Endometrium (tissue), 2 donors: ENCODE data around the gene KCNQ1OT1.

ENCODE experiments used
- FAIRE-seq: peaks from 2 replicates; lab custom pipeline; 2012; peaks lifted over from hg19 to GRCh38; lab: Jason Lieb, UNC
- donor health status: control.
- donor health status: control.

KCNQ1OT1 gene

DNA sequence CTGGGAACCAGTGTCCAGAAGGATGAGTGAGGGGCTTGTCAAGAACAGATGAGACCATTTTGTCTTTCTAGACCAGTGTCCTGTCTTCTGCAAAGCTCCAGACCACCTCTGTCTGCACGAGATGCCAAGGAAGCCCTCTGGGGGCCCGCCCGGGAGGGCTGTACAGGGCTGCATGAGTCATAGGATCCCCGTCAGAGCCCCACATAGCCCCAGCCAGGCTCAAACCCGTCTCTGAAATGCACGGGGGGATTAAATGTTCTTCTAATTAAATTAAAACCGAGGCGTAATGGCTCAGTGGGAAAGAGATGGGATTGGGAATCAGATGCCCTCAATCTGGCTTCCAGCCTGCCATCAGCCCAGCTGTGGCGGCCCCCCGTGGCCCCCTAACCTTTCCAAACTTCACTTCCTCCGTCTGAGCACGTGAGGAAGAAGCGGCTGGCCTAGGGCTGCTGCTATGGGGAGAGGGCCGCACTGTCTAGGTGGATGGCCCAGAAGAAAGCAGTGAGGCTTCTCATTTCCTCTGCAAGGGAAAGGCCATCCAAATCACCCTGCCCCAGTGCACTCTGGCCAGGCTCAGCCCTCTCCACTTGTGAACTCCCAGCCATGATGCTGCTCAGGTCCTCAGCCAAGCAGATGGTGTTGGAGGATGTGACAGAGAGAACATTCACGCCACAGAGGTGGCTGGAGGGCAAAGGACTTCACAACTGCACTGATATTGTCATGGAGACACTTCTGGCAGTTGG, 32.8 kb downstream of the KCNQ1OT1 start:
- no peak for FAIRE-seq

DNA sequence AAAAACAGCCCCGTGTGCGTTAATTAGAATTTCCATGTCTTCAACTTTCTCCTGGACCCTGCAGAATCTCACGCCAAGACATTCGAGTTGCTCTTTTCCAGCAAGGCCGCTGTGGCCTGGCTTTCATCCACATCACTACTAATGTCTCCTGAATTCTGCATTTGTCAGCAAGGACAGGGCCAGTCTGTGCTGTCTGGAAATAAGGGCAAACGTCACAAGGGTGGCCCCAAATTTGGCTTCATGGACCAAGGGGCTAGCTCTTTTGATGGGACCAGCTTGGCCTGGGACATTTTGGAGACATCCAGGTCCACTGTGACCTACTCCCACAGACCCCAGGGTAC, 33.4 kb downstream of the KCNQ1OT1 start:
- no peak for FAIRE-seq

DNA sequence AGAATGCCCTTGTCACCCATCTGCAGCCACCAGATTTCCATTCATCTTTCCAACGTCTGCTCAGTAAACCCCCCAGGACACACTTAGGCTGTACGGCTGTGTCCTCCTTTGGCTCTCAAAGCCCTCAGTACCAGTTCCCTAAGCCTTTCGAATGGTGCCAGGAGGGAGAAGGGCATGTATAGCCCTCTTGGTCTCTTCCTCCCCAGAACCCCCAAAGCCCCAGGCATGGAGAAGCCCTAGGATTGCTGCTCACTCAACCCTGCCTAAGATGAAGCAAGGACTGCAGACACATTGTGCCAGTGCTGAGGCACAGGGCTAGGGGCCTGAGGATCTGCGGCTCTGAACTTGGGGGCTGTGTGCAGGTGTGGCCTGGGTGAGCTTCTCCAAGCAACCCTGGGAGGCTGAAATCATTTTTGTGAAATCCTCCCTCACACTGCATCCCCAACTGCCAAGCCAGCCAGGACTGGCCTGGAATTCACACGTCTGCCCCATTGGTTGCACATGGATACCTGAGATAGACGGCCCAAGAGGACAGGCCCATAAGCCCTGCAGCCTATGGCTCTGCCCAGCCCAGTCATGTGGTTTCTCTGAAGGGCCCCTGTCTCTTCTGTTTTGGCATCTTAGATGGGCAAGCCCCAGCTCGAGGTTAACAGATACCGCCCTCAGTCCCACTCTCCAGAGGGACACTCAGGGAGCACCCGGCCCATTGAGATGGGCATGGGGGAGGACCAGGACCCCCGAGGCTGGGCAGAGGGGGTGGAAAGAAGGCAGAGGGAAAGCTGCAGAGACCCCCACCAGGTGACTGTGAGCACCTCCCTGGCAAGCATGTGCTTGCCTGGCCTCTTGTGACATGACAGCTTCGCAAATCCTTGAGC, 34.0 kb downstream of the KCNQ1OT1 start:
- no peak for FAIRE-seq

DNA sequence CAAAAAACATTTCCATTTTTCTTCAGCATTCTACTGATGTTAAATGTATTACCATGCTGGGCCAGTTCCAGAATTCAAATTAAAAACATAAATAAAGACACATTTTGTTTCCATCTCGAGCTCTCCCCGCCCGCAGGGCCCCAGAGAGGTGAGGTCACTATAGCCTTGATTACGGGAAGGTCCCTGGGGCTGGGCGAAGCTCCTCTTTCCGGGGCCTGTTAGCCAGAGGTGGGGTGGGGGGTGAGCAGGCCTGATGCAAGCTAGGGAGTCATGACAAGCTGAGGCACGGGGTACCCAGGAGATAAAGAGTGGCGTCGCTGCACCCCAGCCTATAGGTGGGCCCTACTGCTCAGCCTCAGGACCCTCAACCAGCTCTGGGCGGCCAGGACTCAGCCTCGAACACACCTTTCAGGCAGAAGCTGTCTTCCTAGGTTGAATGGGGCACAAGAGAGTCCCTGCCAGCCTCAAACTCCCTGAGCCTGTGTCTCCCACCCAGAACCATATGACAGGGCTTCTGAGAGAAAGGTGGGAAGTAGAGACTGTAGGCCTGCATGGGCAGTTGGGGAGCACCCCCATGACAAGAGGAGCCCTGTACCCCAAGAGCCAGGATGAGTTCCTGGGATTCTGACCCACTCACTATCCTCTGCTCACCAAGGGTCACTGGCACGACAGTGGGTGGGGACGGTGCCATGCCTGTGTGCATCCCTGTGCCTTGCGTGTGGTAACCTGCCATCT, 34.8 kb downstream of the KCNQ1OT1 start:
- FAIRE-seq = no peak

DNA sequence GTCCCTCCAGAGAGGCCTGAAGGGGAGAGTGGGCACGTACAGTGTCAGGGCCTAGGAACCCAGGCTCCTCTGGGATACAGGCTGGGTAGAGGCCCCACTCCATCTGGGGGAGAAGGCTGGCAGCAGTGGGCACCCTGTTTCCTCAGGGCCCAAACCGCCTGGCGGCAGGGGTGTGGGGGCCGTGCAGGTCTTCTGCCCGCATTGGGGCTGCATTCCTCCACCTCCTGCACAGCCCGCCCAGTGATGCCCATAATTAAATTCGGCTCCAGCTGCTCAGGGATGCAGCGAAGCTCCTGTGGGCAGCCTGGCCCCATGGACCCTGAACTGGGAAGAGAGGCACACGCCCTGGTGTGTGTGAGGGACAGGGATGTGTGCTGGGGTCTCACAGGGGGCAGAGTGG, 35.4 kb downstream of the KCNQ1OT1 start:
- FAIRE-seq = no peak

DNA sequence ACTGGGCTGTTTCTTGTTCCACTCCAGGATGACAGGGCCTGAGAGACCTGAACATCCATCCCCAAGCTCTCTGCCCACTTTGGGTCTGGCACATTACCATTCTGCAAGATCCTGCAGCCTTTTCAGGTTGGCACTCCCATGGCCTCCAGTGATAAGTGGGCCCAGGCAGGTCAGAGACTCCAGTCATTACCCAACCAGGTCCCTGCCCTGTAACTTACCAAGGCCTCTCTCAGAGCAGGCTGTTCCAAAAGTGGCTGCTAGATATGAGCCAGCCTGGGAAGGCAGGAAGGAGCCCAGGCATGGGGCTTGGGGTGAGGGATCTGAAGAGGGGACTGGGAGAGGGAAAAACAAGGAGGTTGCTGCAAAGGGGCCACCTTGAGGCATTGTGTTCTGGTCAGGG, 35.9 kb downstream of the KCNQ1OT1 start:
- no peak for FAIRE-seq

DNA sequence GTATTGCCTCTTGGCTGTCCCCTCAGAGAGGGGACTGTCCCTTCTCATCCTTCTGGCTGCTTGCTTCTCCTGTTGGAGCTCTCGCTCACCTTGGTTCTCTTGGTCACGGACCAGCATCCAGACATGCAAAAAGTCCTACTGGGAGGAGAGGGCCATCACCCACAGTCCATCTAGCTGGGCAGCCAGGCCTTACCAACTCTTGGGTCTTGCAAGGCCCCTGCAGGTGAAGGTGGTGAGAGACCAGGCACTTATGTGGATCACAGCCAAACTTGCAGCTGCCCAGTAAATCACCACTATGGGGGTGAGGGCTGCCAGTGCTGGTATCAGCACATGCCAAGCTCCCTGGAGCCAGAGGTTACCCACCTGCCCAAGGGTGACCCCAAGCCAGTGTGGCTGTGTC, 36.3 kb downstream of the KCNQ1OT1 start:
- FAIRE-seq = no peak

DNA sequence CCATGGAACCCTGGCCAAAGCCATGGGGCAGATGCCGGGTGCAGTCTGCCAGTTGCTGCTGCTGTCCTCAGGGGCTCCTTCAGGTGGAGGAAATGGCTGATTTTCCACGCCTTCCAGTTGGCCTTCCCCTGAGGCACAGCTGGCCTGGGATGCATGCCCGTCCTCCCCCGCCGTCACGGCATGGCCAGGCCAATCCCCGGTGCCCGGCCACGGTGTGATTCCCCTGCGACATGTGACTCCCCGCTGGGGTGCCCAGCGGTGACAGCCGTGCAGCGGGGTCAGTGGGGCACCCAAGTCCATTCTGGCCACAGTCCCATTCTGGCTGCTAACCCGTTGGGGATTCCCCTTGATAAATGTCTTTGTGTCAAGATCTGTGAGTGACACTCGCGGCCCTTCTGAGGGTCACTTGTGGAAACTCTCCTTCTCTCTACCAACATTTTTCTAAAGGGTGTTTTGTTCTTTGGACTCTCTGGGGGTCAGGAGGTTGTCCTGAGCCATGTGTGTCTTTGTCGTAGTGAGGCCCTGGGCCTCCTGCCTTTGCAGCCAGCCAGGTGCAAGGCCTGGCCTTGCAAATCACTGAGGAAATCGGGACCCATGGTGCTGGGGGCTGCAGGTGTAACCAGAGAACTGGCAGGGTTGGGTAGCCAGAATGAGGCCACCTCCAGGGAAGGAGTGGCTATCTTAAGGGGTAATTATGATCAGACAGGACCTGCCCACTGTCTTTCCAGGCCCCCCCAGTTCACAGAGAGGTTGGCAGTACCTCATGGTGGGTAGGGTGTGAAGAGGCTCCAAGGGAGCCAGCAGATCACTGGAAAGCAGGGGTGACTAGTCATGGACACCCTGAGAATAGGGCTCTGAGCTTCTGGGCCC, 37.1 kb downstream of the KCNQ1OT1 start:
- no peak for FAIRE-seq

DNA sequence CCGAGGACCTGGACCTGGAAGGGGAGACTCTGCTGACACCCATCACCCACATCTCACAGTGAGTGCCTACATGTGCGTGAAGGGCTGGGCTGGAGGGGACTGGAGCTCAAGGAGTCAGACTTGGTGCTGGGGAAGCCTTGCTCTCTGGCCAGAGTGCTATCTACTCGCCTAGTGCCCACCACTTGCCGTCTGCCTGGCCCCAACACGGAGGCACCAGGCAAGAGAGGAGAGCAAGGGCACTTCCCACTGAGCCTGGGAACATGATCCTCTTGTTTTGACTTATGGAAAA, 37.8 kb downstream of the KCNQ1OT1 start:
- no peak for FAIRE-seq

DNA sequence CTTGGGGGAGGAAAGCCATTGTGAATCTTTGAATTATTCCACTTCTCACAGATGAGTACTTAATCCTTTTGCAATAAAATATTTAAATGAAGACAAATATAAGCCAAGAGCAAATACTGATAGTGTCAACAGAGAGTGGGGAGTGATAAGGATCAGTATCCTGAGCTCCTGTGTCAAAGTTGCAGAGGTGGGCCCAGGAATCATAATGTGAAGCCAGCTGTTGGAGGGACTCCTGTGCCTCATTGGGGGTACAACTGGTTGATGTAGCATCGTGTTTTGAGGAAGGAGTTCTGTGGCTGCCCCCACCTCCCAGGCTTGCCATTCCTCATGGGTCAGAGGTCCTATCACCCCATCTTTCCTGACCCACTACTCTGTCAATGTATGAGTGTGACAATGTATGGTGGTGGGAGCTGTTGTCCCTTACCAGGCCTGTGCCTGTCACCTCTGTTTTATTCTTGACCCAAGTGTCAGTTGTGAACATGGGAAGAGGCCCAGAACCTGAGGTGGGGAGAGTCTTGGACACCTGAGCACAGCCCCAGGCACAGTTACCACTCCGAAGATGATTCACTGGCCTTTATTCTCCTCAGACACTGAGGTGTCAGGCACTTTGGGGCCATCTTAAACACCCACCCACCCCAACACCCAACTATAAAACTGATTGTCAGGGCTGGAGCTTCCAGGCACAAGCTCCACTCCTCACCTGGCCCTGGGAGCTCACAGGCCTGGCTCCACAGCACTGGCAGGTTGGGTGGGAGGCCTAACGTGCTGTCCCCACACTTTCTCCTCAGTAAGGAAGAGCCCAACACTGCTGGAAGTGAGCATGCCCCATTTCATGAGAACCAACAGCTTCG, 38.4 kb downstream of the KCNQ1OT1 start:
- FAIRE-seq = no peak

DNA sequence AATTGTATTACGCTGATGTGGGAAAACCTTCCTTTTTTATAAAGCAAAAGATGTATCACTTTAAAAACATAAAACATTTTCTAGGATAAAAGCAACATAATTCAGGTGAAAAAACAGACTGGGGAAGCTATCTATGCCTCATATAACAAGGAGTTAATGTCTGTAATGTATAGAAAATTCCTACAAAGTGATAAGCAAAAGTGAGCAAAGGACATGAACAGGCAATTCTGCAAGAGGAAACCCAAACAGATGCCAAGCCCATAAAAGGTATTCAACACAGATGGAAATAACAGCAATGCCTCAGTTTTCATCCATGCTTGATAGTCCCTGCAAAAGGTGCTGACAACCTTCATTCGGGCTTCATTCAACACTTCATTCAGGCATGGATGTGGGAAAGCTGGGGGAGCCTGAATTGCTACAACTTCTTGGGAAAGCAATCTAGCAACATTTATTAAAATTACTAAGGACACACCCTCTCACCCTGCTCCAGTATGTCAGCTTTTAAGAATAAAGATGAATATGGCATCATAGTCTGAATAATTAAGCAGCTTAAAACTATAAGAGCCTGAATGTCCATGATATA, 39.3 kb downstream of the KCNQ1OT1 start:
- no peak for FAIRE-seq

DNA sequence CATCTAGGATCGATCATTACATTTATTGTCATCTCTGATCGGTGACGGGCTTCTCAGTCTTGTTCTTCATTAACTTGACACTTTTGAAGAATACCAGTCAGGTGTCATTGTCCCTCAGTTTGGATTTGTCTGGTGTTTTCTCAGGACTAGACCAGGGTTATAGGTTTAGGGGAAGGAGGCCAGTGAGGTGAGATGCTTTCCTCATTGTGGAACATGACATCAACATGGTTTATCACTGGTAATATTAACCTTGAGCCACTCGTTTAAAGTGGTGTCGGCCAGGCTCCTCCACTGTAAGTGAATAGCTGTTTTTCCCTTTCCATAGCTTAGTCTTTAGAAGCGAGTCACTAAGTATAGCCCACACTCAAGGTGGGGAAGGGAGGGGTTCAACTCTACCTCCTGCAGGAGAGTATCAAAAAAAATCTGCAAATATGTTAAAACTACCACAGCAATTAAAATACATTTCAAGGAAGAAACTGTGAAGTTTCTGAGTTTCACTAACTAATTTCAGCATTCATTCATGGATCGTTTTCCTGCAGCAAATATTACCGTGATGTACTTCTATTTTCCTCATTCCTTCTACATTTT, 42.0 kb downstream of the KCNQ1OT1 start:
- no peak for FAIRE-seq

DNA sequence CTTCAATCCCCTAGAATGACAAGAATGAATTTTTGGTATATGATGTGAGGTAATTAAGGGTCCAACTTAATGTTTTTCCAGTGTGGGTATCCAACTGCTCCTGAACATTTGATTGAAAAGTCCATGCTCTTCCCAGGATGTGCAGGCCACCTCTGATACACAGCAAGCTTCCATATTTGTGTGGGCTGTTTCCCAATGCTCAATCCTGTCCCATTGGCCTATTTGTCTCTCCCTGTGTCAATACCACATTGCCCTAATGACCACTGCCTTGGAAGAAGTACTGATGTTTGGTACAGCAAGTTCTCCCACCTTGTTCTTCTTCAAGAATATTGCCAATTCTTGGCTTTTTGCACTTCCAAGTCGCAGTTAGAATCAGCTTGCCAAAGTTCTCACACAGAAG, 42.9 kb downstream of the KCNQ1OT1 start:
- FAIRE-seq = no peak

DNA sequence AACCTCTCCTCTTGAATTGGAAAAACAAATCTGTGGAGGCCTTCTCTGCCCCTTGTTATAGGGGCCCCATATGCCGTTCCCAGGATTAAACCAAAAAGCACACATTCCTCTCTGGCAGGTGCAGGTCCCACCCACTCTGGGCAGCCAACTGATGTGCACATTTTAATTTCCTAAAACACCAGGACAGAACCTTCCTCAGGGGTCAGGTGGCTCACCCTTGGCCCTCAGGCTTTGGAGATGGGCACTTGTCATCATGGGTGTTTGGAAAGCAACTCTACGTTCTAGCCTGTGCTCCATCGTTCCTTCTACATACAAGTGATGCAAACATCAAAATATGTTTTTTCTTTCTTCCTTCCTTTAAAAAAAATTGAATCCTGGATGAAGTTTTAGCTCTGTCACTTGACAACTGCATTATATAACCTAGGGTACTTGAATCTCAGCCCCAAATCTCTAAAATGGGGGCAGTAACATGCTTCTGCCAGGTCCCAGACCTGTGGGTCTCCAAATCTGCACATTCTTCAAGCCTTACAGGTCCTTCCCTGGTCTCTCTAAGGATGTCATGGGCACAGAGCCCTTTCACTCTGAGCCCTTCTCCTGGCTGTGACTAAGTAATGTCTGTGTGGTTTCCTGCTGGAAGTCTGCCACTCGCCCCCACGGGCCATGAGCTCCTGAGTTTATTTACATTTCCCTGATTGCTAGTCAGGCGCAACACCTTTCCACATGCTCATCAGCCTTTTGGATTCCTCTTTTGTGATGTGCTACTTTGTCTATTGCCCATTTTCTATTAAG, 43.8 kb downstream of the KCNQ1OT1 start:
- no peak for FAIRE-seq

DNA sequence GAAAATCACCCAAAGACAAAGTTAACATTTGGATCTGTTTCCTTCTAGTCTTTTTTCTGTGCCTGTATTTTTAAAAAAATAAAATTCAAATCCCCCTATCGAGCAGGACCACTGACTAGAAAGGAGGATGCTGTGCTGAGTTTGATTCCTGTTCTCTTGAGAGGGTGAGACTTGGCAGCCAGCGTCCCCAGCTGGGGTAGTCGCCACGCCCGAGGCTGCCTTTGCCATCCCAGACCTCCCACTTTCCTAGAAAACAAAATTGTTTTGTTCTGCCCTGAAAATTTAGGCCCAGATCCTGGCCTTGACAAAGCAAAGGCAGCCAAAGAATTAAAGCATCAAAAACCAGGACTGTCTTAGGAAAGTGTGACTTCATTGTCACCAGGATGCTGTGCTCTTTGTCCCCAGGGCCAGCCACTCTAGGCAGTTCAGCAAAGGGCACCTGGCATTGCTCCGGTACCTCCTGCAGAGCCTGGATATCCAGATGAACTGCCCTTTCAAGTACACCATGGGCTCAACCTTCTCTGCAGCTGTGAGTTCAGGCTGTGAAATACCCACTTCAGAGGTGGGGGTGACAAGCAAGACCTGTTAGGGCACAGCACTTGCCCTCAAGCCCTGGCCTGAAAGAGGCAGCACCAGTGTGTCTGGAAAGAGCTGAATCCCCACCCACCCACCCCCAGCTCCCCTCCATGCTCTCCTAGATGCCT, 44.6 kb downstream of the KCNQ1OT1 start:
- no peak for FAIRE-seq

DNA sequence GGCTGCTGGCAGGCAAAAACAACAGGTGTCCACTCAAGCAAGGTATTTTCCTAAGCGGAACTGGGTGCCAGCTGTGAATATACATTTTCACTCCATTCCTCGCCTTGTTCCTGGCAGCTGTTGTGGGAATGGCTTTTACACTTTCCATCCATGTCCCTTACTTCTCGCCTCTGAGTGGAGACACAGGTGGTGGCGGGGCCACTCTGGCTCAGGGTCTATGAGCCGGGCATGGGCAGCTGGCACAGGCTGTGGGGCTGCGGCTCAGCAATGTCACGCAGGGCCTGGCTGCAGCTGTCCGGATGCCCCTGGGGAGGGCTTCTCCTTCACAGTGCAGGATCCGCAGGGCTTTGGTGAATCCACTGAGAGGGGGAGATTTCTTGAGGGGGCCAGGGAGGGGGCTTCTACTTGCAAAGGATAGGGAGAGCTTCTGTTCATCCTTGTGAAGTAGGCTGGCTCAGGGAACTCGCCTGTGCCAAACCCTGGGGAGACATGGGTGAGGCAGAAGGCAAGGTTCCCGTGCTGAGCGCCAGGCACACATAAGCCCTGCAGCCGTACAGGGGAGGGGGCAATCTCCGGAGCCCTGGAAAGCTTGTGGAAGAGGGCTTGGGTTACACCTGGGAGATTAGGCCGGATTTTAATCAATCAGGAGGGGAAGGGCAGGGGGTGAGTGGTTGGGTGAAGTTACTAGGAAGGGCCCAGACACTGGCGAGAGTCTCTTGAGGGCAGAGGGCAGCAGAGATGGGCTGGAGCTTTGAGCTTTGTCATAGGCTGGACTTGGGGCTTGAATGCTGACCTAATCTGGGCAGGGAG, 45.7 kb downstream of the KCNQ1OT1 start:
- no peak for FAIRE-seq

DNA sequence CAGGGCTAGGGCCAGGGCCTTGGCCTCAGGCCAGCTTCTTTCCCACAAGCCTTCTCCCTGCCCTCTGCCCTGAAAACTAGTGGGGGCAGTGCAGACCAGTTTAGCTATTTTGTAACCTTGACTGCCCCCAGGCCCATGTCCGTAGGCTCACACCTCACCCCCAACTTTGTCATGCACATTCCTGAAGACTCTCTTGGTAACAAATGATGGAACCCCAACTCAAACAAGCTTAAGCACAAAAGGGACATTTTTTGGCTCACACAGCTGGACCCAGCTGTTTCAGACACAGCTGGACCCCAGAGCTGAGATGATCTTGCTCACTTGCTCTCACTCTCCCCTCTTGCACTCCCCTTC, 46.6 kb downstream of the KCNQ1OT1 start:
- FAIRE-seq = no peak
